Left ventricle myocardium inferior (tissue), 1 donor: Measurements from ENCODE around the gene LATS1. TPM values are rescaled to one million over a fixed set of nuclear protein-coding genes. Genes with fewer than 3 reads are reported as not detected.
"Not testable (repeated sequence)": the region's sequence is repeated elsewhere in the genome, so short reads cannot be mapped to it uniquely, and the experiment has no call there.

Experiments
- DNase-seq: peaks from one replicate; pipeline ENCODE4 v3.0.0-alpha.2; 2020
- H3K27ac ChIP-seq: fragments of 200-600 bp; replicated peaks from 2 replicates; pipeline ENCODE4 v1.8.0; 2021
- H3K27me3 ChIP-seq: fragments of 200-600 bp; 2 replicates; pipeline ENCODE4 v1.8.0; 2021; ENCODE audit warnings: low read depth
- H3K36me3 ChIP-seq: fragments of 200-600 bp; 2 replicates; pipeline ENCODE4 v1.8.0; 2021
- H3K4me1 ChIP-seq: fragments of 200-600 bp; 2 replicates; pipeline ENCODE4 v1.8.0; 2021
- H3K4me3 ChIP-seq: fragments of 200-600 bp; 2 replicates; pipeline ENCODE4 v1.8.0; 2021; ENCODE audit warnings: mild to moderate bottlenecking, moderate library complexity
- H3K9me3 ChIP-seq: fragments of 200-600 bp; replicated peaks from 2 replicates; pipeline ENCODE4 v1.8.0; 2021
- intact Hi-C: fragments of 100-400 bp; cut with micrococcal nuclease; formaldehyde crosslinking; loops from one replicate; pipeline ENCODE4 v1.11.0; 2022
- total RNA-seq: library from RNA; stranded (reverse); fragmentation: NEBNext Ultra II Directional; extraction: Animal tissue kit (Norgen Biotek cat#: 25700); gene quantifications from one replicate; pipeline ENCODE4 v1.2.1, GENCODE V29; 2021
- TF ChIP-seq, protein P1 (sequence below): fragments of 200-600 bp; IDR thresholded peaks from 2 replicates; pipeline ENCODE4 v1.8.0; 2021; ENCODE audit warnings: antibody characterized with exemption, mild to moderate bottlenecking, borderline replicate concordance
- donor health status: DM: no; HTN: yes; CAD: no; lungs with severe emphysema.

The LATS1 gene
- total RNA-seq, 1 donor from 2014 or later = 10.8 TPM

DNA sequence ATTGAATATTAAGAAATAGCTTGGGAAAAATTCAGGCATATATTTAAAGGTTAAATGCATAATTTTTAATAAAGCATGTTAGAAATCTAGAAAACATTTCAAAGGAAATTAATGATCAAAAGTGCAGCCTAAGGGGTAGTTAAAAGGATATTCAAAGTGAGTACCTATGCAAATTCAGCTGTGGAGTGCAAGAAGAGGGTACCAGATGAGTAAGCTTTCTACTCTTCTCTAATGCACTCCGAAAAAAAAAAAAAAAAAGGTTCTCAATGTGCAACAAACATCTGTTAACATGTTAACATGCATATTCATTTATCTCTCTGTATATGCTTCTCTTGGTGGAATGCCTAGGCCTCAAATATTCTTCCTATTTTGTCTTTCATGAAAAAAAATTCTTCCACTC, 37.4 kb downstream of the LATS1 start:
- Histone ChIP-seq H3K4me3 (no peak overlapping the region), H3K27me3 (no peaks in the 10 kb centered on the region), H3K9me3 (no peaks in the 10 kb centered on the region), H3K36me3 (peaks cover 73% of the 10 kb centered on the region), H3K4me1 (peaks cover 35% of the 10 kb centered on the region), H3K27ac (peak overlapping the region; percentile 30)
- intact Hi-C loops = no loop called here
- TF ChIP-seq, protein P1, sequence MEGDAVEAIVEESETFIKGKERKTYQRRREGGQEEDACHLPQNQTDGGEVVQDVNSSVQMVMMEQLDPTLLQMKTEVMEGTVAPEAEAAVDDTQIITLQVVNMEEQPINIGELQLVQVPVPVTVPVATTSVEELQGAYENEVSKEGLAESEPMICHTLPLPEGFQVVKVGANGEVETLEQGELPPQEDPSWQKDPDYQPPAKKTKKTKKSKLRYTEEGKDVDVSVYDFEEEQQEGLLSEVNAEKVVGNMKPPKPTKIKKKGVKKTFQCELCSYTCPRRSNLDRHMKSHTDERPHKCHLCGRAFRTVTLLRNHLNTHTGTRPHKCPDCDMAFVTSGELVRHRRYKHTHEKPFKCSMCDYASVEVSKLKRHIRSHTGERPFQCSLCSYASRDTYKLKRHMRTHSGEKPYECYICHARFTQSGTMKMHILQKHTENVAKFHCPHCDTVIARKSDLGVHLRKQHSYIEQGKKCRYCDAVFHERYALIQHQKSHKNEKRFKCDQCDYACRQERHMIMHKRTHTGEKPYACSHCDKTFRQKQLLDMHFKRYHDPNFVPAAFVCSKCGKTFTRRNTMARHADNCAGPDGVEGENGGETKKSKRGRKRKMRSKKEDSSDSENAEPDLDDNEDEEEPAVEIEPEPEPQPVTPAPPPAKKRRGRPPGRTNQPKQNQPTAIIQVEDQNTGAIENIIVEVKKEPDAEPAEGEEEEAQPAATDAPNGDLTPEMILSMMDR = no peak
- DNase-seq = no peak

DNA sequence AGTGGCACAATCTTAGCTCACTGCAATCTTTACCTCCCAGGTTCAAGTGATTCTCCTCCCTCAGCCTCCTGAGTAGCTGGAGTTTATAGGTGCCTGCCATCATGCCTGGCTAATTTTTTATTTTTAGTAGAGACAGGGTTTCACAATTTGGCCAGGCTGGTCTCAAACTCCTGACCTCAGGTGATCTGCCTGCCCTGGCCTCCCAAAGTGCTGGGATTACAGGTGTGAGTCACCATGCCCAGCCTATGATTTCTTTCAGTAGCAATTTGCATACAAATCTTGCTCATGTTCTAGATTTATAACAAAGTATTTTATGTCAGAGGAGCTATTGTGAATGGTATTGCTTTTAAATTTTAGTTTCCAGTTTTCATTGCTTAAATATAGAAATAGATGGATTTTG, 45.6 kb downstream of the LATS1 start:
- H3K4me3 ChIP-seq, H3K27ac ChIP-seq, DNase-seq, H3K27me3 ChIP-seq, H3K9me3 ChIP-seq, intact Hi-C loops, H3K4me1 ChIP-seq: not testable (repeated sequence)
- peaks cover 84% of the 10 kb centered on the region for H3K36me3 ChIP-seq

DNA sequence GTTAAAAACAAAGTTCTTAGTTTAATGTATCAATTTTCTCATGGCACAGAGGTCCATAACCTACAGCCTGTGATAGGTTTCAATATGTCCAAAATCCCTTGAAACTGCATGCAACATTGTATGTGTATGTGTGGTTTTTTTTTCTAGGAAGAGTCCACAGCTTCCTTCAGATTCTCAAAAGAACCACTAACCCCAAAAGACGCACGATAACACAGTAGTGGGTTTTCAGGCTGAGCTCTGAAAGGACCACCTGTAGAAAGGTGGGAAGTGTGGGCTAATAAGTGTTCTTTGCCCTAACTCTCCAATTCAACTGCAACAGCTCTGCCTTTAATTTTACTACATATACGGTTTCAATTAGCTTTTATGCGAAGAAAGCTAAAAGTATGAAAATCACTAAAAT, 57.9 kb downstream of the LATS1 start:
- Histone ChIP-seq H3K9me3 (no peaks in the 10 kb centered on the region), H3K4me3 (no peak overlapping the region), H3K27me3 (no peaks in the 10 kb centered on the region), H3K4me1 (no peaks in the 10 kb centered on the region), H3K27ac (no peak overlapping the region), H3K36me3 (peaks cover 69% of the 10 kb centered on the region)
- no peak for DNase-seq
- intact Hi-C loops = no loop called here
- TF ChIP-seq, protein P1 = no peak

DNA sequence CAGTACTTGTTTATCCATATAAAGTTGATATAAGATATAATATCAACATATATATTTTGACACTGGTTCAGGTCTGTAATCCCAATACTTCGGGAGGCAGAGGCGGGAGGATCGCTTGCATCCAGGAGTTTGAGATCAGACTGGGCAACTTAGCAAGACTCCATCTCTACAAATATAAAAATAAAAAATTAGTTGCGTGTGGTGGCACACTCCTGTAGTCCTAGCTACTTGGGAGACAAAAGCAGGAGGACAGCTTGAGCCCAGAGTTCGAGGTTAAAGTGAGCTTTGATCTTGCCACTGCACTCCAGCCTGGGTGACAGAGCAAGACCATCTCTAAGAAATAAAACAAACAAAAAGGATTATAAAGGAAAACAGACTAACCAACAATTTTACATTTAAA, 60.5 kb downstream of the LATS1 start:
- intact Hi-C loops = no loop called here
- no peaks in the 10 kb centered on the region for H3K27me3 ChIP-seq
- peaks cover 43% of the 10 kb centered on the region for H3K36me3 ChIP-seq
- no peak overlapping the region for H3K27ac ChIP-seq
- TF ChIP-seq, protein P1 = no peak
- DNase-seq = no peak
- no peak overlapping the region for H3K4me3 ChIP-seq
- no peaks in the 10 kb centered on the region for H3K4me1 ChIP-seq
- no peaks in the 10 kb centered on the region for H3K9me3 ChIP-seq

DNA sequence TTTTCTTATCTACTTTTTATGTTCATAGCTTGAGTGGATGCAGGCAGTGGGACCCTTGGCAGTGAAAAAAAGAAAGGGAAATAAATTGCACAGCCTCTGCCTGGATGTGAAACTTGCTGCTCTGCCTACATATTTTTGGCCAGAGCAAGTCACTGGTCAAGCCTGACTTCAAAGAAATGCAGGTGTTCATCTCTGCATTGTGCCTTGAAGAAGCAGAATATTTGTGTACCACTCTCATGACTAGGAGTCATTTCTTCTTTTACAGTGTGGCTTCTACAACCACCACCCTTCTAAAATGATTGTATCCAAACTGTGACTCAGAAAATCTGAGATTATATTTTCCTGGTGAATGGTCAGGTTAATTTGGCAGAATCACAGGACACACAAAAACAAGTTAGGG, 66.8 kb downstream of the LATS1 start:
- Histone ChIP-seq H3K27ac (no peak overlapping the region), H3K27me3 (no peaks in the 10 kb centered on the region), H3K4me1 (peaks cover 24% of the 10 kb centered on the region), H3K9me3 (no peaks in the 10 kb centered on the region), H3K4me3 (no peak overlapping the region), H3K36me3 (no peaks in the 10 kb centered on the region)
- TF ChIP-seq, protein P1 = no peak
- no peak for DNase-seq
- intact Hi-C loops = no loop called here

DNA sequence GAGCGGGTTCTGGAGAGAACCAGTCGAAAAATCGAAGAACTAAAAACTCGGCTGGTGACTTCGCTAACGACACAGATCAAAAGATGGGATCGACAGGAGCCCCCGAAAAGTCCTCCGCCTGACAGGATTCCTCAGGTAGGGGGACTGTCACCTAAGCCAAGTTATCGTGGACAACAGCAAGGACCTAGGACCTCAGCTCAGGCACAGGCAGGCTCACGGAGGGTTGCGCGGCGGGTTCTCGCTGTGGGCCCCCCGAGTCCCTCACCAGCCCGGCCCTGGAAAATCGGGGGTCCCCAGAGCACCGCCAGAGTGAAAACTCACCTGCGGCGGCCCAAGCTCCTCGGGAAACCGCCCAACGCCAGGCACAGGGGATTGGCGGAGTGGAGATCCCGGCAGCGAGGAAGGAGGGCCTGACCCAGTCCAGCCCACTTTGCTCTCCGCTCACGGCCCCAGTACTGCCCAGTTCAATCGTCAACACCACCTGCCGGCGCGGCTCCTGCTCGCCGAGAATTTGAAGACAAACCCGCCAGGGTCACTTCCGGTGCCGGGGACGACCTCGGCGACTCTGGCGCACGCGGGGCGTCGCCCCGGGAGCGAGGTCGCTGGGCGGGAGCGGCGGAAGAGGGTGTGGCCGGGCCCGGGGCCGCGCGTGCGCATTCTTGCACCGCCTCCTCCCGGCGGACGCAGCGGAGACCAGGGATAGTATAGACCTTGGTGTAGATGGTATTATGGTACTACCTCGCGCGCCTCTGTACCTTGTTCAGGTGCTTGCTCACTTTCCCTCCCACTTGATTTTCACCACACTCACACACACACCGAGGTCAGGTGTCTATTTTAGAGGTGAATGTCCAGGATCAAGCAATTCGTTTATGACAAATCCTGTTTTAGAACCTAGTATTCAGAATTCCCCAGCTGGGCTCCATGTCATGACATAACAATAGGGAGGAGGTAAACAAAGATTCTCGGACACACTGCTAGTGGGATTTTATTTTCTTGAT, 69.5 kb downstream of the LATS1 start, which contains the start of gene KATNA1:
Gene KATNA1, minus strand, starts transcription at position 567 of the 998 bp plus-strand sequence. CDS start 10,167 bp downstream, outside the sequence.
- intact Hi-C loops = no loop called here
- Histone ChIP-seq H3K36me3 (no peaks in the 10 kb centered on the region), H3K9me3 (no peaks in the 10 kb centered on the region), H3K27ac (peak within 1 kb of the TSS; percentile 88), H3K27me3 (no peaks in the 10 kb centered on the region), H3K4me1 (peaks cover 25% of the 10 kb centered on the region), H3K4me3 (peak within 1 kb of the TSS; percentile 96)
- peak; percentile 87 for DNase-seq
- TF ChIP-seq, protein P1 = peak; percentile 29
